Smooth muscle cell (in vitro differentiated cells): Measurements from ENCODE around the gene PCDH12. TPM values are rescaled to one million over a fixed set of nuclear protein-coding genes. Genes with fewer than 3 reads are reported as not detected.
"Not testable (repeated sequence)": the region's sequence is repeated elsewhere in the genome, so short reads cannot be mapped to it uniquely, and the experiment has no call there.

Source experiments
- DNase-seq: peaks from one replicate; lab custom pipeline; 2025; ENCODE audit not compliant: unreplicated experiment; lab: John Stamatoyannopoulos, UW
- H2AFZ ChIP-seq: fragments of 200-600 bp; sonication (generic); 2 replicates; pipeline ENCODE4 v1.6.0; 2016; ENCODE audit warnings: antibody characterized with exemption, low read depth, mild to moderate bottlenecking
- H3F3A ChIP-seq: fragments of 200-600 bp; sonication (generic); 2 replicates; pipeline ENCODE4 v1.6.0; 2017; ENCODE audit warnings: antibody characterized with exemption, low read depth
- H3K27ac ChIP-seq: fragments of 200-600 bp; sonication (generic); 2 replicates; pipeline ENCODE4 v1.5.1; 2016; ENCODE audit warnings: low read depth, mild to moderate bottlenecking
- H3K27me3 ChIP-seq: fragments of 200-600 bp; sonication (generic); 2 replicates; pipeline ENCODE4 v1.6.1; 2016; ENCODE audit warnings: low read depth, mild to moderate bottlenecking
- H3K36me3 ChIP-seq: fragments of 200-600 bp; sonication (generic); 2 replicates; pipeline ENCODE4 v1.5.1; 2016; ENCODE audit warnings: low read depth
- H3K4me1 ChIP-seq: fragments of 200-600 bp; sonication (generic); 2 replicates; pipeline ENCODE4 v1.5.1; 2016; ENCODE audit warnings: low read depth
- H3K4me2 ChIP-seq: fragments of 200-600 bp; sonication (generic); 2 replicates; pipeline ENCODE4 v1.6.0; 2016; ENCODE audit warnings: mild to moderate bottlenecking
- H3K4me3 ChIP-seq: fragments of 200-600 bp; sonication (generic); 2 replicates; pipeline ENCODE4 v1.5.1; 2016; ENCODE audit warnings: mild to moderate bottlenecking
- H3K79me2 ChIP-seq: fragments of 200-600 bp; sonication (generic); 2 replicates; pipeline ENCODE4 v1.6.0; 2016; ENCODE audit warnings: low read depth, mild to moderate bottlenecking
- H3K9ac ChIP-seq: fragments of 200-600 bp; sonication (generic); 2 replicates; pipeline ENCODE4 v1.6.0; 2016; ENCODE audit warnings: low read depth
- H3K9me3 ChIP-seq: fragments of 200-600 bp; sonication (generic); replicated peaks from 2 replicates; pipeline ENCODE4 v1.5.1; 2016; ENCODE audit warnings: low read depth
- H4K20me1 ChIP-seq: fragments of 200-600 bp; sonication (generic); 2 replicates; pipeline ENCODE4 v1.6.0; 2016; ENCODE audit warnings: low read depth
- WGBS: methylation state at CpG from one replicate; pipeline ENCODE4 v1.1.7; 2016; ENCODE audit warnings: low lambda C conversion rate; 5-methylcytosine and 5-hydroxymethylcytosine counted together
- polyA plus RNA-seq: library from polyadenylated mRNA; unstranded; fragments of >200 nt; fragmentation: Nextera tagmentation; extraction: Ambion mirVana; gene quantifications from 2 replicates; pipeline ENCODE4 v1.2.1, GENCODE V29; 2016
- total RNA-seq: library from RNA; depleted of rRNA; stranded (reverse); fragments of >200 nt; gene quantifications from 2 replicates; pipeline ENCODE4 v1.2.3, GENCODE V29; 2014
- TF ChIP-seq, protein P1 (sequence below): fragments of 200-600 bp; sonication (generic); IDR thresholded peaks from 2 replicates; pipeline ENCODE4 v1.5.1; 2017; ENCODE audit warnings: borderline replicate concordance, mild to moderate bottlenecking, antibody characterized with exemption; ENCODE audit not compliant: insufficient read depth, poor library complexity, severe bottlenecking

PCDH12 gene
- total and polyA plus RNA-seq, 2 experiments from 2014 or later = 0.21 TPM; not detected in 1

DNA sequence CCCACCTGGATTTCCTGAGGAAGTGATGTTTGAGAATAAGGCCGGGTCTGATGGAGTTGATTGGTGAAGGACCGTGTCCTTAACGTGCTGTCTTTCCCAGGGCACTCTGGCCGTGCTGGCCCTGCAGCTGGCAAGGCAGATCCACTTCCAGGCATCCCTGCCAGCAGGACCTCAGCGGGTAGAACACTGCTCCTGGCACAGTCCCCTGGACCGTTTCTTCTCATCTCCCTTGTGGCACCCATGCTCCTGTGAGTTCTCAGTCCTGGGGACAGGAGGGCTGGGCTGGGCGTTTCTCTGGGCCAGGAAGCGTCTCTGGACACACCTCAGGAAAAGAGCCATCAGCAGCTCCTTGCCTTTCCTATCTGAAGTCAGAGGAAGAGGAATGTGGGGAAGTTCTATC is 30.0 kb downstream of the PCDH12 start:
- no peak overlapping the region for H3K4me2 ChIP-seq
- over 99% methylated on average over 8 of the region's 8 CpGs for WGBS

DNA sequence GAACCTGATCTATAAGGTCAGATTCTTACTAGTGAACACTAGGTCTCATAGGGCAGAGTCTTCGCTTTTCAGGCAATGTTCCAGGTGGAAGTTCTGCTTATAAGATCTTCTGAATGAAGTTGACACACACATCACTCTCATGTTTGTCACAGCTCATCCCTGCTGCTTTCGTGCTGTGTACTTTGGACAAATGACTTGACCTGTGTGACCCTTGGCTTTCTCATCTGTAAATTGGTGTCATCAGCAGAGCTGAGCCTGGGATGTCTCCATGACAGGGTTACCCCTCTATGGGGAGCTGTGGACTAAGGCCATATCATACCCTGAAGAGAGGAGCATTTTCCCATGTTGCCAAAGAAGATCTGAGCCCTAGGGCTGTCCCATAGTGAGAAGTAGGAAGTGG is 31.6 kb downstream of the PCDH12 start:
- peaks cover 13% of the 10 kb centered on the region for H3K79me2 ChIP-seq
- no peak for DNase-seq
- no peak overlapping the region for H3K27ac ChIP-seq
- peaks cover 6% of the 10 kb centered on the region for H4K20me1 ChIP-seq
- no peaks in the 10 kb centered on the region for H3K27me3 ChIP-seq
- peaks cover 15% of the 10 kb centered on the region for H3K4me1 ChIP-seq
- no peak overlapping the region for H3K4me3 ChIP-seq
- no peaks in the 10 kb centered on the region for H3K36me3 ChIP-seq
- H3K9me3 ChIP-seq = no peaks in the 10 kb centered on the region
- TF ChIP-seq, protein P1, sequence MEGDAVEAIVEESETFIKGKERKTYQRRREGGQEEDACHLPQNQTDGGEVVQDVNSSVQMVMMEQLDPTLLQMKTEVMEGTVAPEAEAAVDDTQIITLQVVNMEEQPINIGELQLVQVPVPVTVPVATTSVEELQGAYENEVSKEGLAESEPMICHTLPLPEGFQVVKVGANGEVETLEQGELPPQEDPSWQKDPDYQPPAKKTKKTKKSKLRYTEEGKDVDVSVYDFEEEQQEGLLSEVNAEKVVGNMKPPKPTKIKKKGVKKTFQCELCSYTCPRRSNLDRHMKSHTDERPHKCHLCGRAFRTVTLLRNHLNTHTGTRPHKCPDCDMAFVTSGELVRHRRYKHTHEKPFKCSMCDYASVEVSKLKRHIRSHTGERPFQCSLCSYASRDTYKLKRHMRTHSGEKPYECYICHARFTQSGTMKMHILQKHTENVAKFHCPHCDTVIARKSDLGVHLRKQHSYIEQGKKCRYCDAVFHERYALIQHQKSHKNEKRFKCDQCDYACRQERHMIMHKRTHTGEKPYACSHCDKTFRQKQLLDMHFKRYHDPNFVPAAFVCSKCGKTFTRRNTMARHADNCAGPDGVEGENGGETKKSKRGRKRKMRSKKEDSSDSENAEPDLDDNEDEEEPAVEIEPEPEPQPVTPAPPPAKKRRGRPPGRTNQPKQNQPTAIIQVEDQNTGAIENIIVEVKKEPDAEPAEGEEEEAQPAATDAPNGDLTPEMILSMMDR = no peak
- no peak overlapping the region for H3K4me2 ChIP-seq
- 95% methylated on average over 2 of the region's 2 CpGs for WGBS
- no peak overlapping the region for H3K9ac ChIP-seq
- H2AFZ ChIP-seq = no peak overlapping the region
- peaks cover 4% of the 10 kb centered on the region for H3F3A ChIP-seq

More for the DNA sequence above, 30.0 kb downstream of the PCDH12 start:
- H3K36me3 ChIP-seq = no peaks in the 10 kb centered on the region
- no peak overlapping the region for H3K9ac ChIP-seq
- no peak for DNase-seq
- H3K79me2 ChIP-seq = peaks cover 13% of the 10 kb centered on the region
- TF ChIP-seq, protein P1 = no peak
- H3K9me3 ChIP-seq = no peaks in the 10 kb centered on the region
- no peak overlapping the region for H3K4me3 ChIP-seq
- no peak overlapping the region for H2AFZ ChIP-seq
- no peak overlapping the region for H3K27ac ChIP-seq
- no peaks in the 10 kb centered on the region for H3K27me3 ChIP-seq
- H4K20me1 ChIP-seq = peaks cover 6% of the 10 kb centered on the region
- peaks cover 9% of the 10 kb centered on the region for H3K4me1 ChIP-seq
- peaks cover 4% of the 10 kb centered on the region for H3F3A ChIP-seq

DNA sequence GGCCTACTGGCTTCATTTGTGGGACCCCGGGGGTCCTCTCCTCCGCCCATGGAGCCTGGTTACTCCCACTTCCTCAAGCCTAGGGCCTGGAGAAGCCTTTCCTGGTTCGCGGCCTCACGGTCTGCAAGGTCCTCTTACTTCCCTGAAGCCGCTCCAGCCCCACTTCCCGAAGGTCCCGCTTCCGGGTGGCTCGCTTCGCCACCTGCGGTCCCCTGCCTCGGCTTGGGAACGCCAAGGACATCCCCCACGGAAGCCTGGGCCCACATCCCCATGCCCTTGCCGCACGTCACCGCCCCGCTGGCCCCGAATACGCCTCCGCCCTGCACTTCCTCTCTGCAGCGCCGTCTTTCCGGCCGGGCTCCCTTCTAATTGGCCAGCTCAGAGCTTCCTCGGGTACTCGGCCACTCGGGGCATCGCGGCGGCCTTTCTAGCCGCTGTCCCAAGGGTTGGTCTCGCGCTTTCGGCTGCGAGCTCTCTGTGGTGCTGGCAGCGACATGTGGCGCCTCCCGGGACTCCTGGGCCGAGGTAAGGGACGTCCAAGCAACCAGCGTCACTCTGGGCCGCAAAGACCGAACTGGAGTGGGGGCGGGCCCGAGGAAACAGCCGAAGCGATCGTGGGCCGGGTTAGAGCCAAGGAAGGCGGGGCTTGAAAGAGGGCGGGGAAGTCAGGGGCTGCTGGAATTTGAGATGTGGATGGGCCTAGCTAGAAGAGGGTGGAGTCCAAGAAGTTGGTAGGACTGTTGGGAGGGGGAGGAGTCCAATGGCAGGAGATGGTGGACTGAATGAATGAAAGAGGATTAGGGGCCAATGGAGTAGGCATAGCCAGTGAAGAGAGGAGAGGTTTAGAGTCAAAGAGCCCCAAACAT is 34.3 kb downstream of the PCDH12 start, which contains the start of gene DELE1:
TSS of gene DELE1 (plus strand) at position 424 of the 866 bp plus-strand sequence. CDS start at position 495, 71 bp downstream.
- peak within 1 kb of the TSS; percentile 99 for H3K27ac ChIP-seq
- H3K4me1 ChIP-seq = peaks cover 15% of the 10 kb centered on the region
- WGBS = under 1% methylated on average over 51 of the region's 53 CpGs
- H3K9ac ChIP-seq = peak within 1 kb of the TSS; percentile 97
- H4K20me1 ChIP-seq = peaks cover 6% of the 10 kb centered on the region
- peak within 1 kb of the TSS; percentile 95 for H2AFZ ChIP-seq
- H3K79me2 ChIP-seq = peaks cover 13% of the 10 kb centered on the region
- peak within 1 kb of the TSS; percentile 91 for H3K4me3 ChIP-seq
- H3F3A ChIP-seq = peaks cover 4% of the 10 kb centered on the region
- peak within 1 kb of the TSS; percentile 99 for H3K4me2 ChIP-seq
- H3K9me3 ChIP-seq = no peaks in the 10 kb centered on the region
- TF ChIP-seq, protein P1 = no peak
- H3K27me3 ChIP-seq = no peaks in the 10 kb centered on the region
- peak; percentile 92 for DNase-seq
- H3K36me3 ChIP-seq = no peaks in the 10 kb centered on the region

DNA sequence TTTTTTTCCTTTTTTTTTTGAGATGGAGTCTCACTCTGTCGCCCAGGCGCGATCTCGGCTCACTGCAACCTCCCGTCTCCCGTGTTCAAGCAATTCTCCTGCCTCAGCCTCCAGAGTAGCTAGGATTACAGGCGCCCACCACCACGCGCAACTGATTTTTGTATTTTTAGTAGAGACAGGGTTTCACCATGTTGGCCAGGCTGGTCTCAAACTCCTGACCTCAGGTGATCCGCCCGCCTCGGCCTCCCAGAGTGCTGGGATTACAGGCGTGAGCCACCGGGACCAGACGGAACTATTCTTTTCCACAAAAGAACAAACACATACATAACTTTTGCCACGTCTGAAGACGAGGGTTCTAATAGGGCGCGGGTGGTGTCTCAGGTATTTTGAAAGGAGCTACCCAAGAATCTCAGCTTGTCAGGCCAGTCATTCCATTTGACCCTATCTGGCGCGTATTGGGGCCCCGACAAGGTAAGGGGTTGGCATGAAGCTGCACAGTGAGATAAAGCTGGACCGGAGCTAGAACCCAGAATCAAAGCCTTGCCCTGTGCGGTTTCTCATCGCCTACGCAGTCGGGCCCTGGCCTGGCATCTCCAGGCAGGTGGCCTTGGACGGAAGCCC is 35.1 kb downstream of the PCDH12 start:
- not testable (repeated sequence) for H3K36me3 ChIP-seq, H3F3A ChIP-seq, H3K9me3 ChIP-seq, DNase-seq, H3K27me3 ChIP-seq, H4K20me1 ChIP-seq
- Histone ChIP-seq H3K4me2 (peak overlapping the region; percentile 99), H3K4me1 (peaks cover 15% of the 10 kb centered on the region), H3K79me2 (peaks cover 13% of the 10 kb centered on the region), H2AFZ (peak overlapping the region; percentile 95), H3K4me3 (peak overlapping the region; percentile 91), H3K9ac (peak overlapping the region; percentile 97), H3K27ac (peak overlapping the region; percentile 99)
- 70% methylated on average over 28 of the region's 28 CpGs for WGBS
